IPS DF 4.7 (cell line): ENCODE measurements around the gene ACOT7.
"Not testable (repeated sequence)": the region's sequence is repeated elsewhere in the genome, so short reads cannot be mapped to it uniquely, and the experiment has no call there.

Experiments used
- DNase-seq: peaks from one replicate; pipeline ENCODE4 v3.0.0-alpha.2; 2013; ENCODE audit warnings: low spot score; ENCODE audit errors: extremely low read depth

The ACOT7 gene

DNA sequence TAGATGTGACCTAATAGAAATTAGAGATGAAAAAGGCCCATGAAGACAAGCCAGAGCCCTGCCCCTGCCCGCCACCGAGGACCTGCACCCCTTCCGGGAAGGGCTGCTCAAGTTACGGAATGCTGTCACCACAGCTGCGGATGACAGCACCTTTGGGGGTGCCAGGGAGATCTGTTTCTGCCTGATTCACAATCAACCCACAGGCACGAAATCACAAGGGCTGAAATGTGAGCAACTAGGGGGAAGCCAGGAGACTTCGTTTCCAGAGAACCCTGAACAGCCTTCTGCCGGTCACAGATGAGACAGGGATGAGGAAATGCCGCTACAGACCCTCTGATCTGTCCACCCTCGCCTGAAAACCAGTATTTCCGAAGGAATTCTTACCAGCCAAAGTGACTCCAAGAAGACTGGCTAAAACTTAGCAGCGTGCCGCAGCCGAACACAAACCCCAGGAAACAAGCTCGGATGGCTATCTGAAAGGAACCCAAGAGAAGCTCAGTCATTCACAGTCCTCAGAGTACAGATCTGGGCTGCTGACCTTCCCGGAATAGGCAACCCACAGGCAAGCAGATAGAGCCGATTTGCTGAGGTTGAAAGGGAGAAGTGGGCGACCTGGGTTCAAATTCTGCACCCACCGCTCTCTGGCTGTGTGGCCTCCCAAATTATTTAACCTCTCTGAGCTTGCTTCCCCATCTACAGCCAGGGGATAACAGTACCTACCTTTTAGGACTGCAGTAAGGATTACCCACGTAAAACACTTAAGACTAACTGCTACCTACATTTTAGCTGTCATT is 158.9 kb downstream of the ACOT7 start:
- DNase-seq, result no peak

GRCh38 chr1:6233376-6233775 is 160.2 kb downstream of the ACOT7 start:
- DNase-seq, result no peak

GRCh38 chr1:6225651-6226050 is 167.9 kb downstream of the ACOT7 start:
- no peak for DNase-seq

GRCh38 chr1:6224718-6225117 is 168.8 kb downstream of the ACOT7 start:
- no peak for DNase-seq

- DNase-seq, result no peak
Measured at GRCh38 chr1:6223617-6224016, 169.9 kb downstream of the ACOT7 start.

- DNase-seq, result no peak
Measured at GRCh38 chr1:6222636-6223035, 170.9 kb downstream of the ACOT7 start.

DNA sequence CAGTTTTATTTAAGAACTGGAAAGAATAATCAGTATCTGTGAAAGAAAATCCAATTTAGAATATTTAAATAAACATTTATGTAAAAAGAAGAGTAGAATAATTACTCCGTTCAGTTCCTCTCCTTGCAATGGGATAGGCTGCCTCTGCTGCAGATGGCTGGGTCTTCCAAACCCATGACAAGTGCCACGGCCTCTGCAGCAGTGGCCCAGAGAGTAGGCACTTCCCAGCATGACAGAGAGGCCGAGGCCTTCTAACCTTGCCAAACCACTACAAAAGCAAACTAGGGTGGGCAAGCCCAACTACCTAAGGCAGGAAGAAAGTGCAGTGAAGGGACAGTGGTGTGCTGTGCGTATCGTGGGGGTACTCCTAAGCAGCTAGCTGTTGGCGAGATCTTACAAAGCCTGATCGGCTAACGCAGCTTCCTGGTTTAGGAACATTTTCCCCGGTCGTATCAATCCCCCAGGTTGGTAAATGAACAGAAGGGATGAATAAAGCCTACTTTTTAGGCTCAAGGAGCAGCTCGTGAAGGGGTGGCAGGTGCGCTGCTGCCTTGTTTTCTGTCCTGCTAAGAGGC is 172.3 kb downstream of the ACOT7 start:
- no peak for DNase-seq

DNA sequence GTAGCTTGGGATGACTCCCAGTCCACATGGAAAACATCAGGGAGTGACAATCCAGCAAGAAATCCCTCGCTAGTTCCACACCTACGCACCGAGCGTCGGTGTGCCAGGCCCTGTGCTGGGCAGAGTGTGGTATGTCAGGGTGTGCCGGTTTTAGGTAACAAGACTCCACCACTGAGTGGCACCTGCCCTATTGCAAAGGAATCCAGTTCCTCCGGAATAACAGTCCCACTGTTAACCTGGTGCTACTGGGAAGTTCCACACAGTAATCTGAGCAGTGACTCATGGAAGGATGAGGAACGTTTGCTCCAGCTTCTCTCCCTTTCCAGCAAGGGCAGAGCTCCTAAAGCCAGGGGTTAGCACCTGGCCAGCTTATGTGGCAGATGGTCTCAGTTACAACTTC is 173.3 kb downstream of the ACOT7 start:
- no peak for DNase-seq

DNA sequence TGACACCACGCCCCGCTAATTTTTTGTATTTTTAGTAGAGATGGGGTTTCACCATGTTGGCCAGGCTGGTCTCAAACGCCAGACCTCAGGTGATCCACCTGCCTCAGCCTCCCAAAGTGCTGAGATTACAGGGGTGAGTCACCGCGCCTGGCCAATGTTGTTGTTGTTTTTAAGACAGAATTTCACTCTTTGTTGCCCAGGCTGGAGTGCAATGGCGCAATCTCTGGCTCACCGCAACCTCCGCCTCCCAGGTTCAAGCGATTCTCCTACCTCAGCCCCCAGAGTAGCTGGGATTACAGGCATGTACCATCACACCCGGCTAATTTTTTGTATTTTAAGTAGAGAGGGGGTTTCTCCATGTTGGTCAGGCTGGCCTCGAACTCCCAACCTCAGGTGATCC is 173.9 kb downstream of the ACOT7 start:
- not testable (repeated sequence) for DNase-seq

GRCh38 chr1:6218375-6219164 is 175.0 kb downstream of the ACOT7 start:
- no peak for DNase-seq
